ENCODE data around the gene ATXN7L3.

GRCh38 chr17:44152875-44153274 is 46.8 kb downstream of the ATXN7L3 start:
- no peak for TF ChIP-seq TAF1 (IDR thresholded peaks at IDR 0.05; ENCODE audit: borderline replicate concordance, insufficient read depth, low read length)
- TF ChIP-seq, protein P1, sequence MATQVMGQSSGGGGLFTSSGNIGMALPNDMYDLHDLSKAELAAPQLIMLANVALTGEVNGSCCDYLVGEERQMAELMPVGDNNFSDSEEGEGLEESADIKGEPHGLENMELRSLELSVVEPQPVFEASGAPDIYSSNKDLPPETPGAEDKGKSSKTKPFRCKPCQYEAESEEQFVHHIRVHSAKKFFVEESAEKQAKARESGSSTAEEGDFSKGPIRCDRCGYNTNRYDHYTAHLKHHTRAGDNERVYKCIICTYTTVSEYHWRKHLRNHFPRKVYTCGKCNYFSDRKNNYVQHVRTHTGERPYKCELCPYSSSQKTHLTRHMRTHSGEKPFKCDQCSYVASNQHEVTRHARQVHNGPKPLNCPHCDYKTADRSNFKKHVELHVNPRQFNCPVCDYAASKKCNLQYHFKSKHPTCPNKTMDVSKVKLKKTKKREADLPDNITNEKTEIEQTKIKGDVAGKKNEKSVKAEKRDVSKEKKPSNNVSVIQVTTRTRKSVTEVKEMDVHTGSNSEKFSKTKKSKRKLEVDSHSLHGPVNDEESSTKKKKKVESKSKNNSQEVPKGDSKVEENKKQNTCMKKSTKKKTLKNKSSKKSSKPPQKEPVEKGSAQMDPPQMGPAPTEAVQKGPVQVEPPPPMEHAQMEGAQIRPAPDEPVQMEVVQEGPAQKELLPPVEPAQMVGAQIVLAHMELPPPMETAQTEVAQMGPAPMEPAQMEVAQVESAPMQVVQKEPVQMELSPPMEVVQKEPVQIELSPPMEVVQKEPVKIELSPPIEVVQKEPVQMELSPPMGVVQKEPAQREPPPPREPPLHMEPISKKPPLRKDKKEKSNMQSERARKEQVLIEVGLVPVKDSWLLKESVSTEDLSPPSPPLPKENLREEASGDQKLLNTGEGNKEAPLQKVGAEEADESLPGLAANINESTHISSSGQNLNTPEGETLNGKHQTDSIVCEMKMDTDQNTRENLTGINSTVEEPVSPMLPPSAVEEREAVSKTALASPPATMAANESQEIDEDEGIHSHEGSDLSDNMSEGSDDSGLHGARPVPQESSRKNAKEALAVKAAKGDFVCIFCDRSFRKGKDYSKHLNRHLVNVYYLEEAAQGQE (IDR thresholded peaks at IDR 0.05; ENCODE audit: insufficient read depth in 1 of 2, low read depth in 2 of 2, low read length in 2 of 2) = no peak

Measured in PFSK-1 (cell line).